SK-N-MC (cell line): Measurements from ENCODE around the gene EIF3CL.
"Not testable (repeated sequence)": the region's sequence is repeated elsewhere in the genome, so short reads cannot be mapped to it uniquely, and the experiment has no call there.

Experiments
- DNase-seq: peaks from one replicate; pipeline ENCODE4 v3.0.0-alpha.2; 2011; ENCODE audit warnings: low read depth, low spot score
- H3K27ac ChIP-seq: fragments of 200-600 bp; sonication (generic); 2 replicates; pipeline ENCODE4 v1.5.1; 2016; ENCODE audit warnings: mixed run types
- H3K36me3 ChIP-seq: fragments of 200-600 bp; sonication (generic); 2 replicates; pipeline ENCODE4 v1.6.1; 2017; ENCODE audit warnings: antibody characterized with exemption, low read length, mixed read lengths; ENCODE audit not compliant: insufficient read depth
- H3K4me3 ChIP-seq: fragments of 200-600 bp; sonication (generic); 2 replicates; pipeline ENCODE4 v1.5.1; 2016
- H3K9ac ChIP-seq: fragments of 200-600 bp; sonication (generic); 2 replicates; pipeline ENCODE4 v1.8.0; 2017; ENCODE audit warnings: mixed run types, mixed read lengths; ENCODE audit not compliant: insufficient read length
- H3K9me3 ChIP-seq: fragments of 200-600 bp; sonication (generic); 2 replicates; pipeline ENCODE4 v1.6.1; 2017; ENCODE audit warnings: low read depth, mild to moderate bottlenecking, antibody characterized with exemption, low read length, moderate library complexity, mixed read lengths

EIF3CL gene

DNA sequence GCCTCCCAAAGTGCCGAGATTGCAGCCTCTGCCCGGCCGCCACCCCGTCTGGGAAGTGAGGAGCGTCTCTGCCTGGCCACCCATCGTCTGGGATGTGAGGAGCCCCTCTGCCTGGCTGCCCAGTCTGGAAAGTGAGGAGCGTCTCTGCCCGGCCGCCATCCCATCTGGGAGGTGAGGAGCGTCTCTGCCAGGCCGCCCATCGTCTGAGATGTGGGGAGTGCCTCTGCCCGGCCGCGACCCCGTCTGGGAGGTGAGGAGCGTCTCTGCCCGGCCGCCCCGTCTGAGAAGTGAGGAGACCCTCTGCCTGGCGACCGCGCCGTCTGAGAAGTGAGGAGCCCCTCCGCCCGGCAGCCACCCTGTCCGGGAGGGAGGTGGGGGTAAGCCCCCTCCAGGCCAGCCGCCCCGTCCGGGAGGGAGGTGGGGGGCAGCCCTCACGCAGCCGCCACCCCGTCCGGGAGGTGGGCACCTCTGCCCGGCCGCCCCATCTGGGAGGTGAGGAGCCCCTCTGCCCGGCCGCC, 26.5 kb downstream of the EIF3CL start:
- not testable (repeated sequence) for H3K4me3 ChIP-seq, H3K36me3 ChIP-seq, H3K9ac ChIP-seq, DNase-seq, H3K27ac ChIP-seq, H3K9me3 ChIP-seq

GRCh38 chr16:28375115-28375514, 28.5 kb downstream of the EIF3CL start:
- not testable (repeated sequence) for H3K9ac ChIP-seq, H3K9me3 ChIP-seq, DNase-seq, H3K27ac ChIP-seq, H3K4me3 ChIP-seq, H3K36me3 ChIP-seq

DNA sequence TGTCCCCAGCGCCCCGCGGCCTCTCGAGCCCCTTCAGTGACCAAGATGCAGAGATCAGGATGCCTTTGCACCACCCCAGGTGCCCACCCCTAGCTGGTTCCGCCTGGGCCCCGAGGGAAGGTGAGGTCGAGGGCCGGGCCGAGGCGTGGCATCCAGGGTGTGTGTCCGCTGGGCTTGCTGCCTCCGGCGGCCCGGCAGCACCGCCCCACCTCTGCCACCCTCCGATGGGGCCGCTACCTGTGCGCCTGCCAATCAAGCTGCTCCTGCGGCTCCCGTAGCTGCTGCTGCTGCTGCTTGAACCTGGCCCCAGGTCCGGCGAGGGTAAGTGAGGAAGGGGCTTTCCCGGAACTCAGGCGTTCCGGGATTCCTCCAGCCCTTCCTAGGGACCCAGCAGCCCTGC, 29.4 kb downstream of the EIF3CL start:
- H3K27ac ChIP-seq, H3K9me3 ChIP-seq, H3K4me3 ChIP-seq, H3K36me3 ChIP-seq, H3K9ac ChIP-seq, DNase-seq: not testable (repeated sequence)

GRCh38 chr16:28367926-28368325, 35.7 kb downstream of the EIF3CL start:
- not testable (repeated sequence) for H3K9ac ChIP-seq, H3K4me3 ChIP-seq, DNase-seq

DNA sequence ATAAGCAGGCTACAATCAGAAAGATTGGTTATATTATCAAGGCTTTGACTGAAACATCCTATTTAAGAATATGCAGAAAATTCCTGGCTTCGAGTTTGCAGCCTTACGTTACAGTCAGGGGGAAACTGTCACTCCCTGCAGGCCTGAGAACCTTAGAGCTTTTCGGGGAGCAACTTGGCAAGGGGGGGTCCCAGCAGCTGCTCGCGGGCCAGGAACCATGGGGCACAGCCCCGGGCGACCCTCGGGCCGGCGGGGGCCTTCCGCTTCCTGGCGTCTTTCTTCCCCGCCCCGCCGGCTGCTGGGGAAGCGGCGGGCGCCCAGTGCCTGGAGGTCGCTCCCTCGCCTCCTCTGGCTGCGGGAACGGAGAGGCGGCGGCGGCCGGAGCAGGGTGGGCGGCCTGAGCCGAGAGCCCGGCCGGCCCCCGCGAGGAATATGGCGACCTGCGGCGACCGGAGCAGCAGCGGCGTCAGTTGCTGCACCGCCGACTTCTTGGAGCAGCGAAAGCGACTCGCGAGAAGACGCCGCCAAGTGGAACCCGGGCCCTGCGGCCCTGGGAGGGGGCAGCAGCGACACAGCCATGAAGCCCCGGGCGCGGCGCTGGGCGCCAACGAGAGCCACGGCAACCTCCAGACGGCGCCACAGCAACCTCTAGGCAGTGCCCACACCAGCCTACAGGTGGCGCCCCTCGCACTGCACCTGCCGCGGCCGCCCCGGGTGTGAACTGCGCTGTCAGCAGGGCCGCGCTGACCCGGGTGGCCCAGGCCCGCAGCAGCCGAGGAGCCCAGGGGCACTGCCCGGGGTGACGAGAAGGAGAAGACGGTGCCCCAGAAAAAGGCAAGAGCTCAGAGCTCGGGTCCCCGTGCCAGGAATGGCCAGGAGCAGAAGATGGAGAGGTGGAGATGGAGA, 39.1 kb downstream of the EIF3CL start:
- not testable (repeated sequence) for H3K9me3 ChIP-seq, H3K36me3 ChIP-seq, H3K27ac ChIP-seq, DNase-seq, H3K4me3 ChIP-seq, H3K9ac ChIP-seq

More at GRCh38 chr16:28367926-28368325, 35.7 kb downstream of the EIF3CL start:
- H3K36me3 ChIP-seq, H3K9me3 ChIP-seq, H3K27ac ChIP-seq: not testable (repeated sequence)

GRCh38 chr16:28363408-28363807, 40.2 kb downstream of the EIF3CL start, which contains the start of gene NPIPB6:
NPIPB6 (minus strand) TSS chr16:28363508; CDS start chr16:28362822, 686 bp downstream.
- H3K9me3 ChIP-seq, H3K4me3 ChIP-seq, H3K9ac ChIP-seq, DNase-seq, H3K36me3 ChIP-seq, H3K27ac ChIP-seq: not testable (repeated sequence)

GRCh38 chr16:28362600-28362999, 41.0 kb downstream of the EIF3CL start:
- DNase-seq, H3K27ac ChIP-seq, H3K4me3 ChIP-seq, H3K9me3 ChIP-seq, H3K36me3 ChIP-seq, H3K9ac ChIP-seq: not testable (repeated sequence)

- H3K36me3 ChIP-seq, H3K9me3 ChIP-seq, H3K27ac ChIP-seq, H3K4me3 ChIP-seq, DNase-seq, H3K9ac ChIP-seq: not testable (repeated sequence)
Observed at GRCh38 chr16:28338230-28338629, 65.4 kb downstream of the EIF3CL start.

- H3K4me3 ChIP-seq, H3K9ac ChIP-seq, H3K9me3 ChIP-seq, DNase-seq, H3K36me3 ChIP-seq, H3K27ac ChIP-seq: not testable (repeated sequence)
Observed at GRCh38 chr16:28336940-28337710, 66.5 kb downstream of the EIF3CL start.

DNA sequence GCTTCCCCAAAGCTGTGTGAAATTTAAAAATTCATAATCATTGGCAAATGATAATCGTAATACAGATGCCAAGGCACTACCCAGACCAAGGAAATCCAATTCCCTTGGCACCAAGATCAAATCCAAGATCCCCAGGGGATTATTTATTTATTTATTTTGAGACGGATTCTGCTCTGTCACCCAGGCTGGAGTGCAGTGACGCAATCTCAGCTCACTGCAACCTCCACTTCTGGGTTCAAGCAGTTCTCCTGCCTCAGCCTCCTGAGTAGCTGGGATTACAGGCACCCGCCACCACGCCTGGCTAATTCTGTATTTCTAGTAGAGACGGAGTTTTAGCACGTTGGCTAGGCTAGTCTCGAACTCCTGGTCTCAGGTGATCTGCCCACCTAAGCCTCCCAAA, 68.0 kb downstream of the EIF3CL start:
- H3K4me3 ChIP-seq, H3K9me3 ChIP-seq, H3K36me3 ChIP-seq, DNase-seq, H3K9ac ChIP-seq, H3K27ac ChIP-seq: not testable (repeated sequence)

DNA sequence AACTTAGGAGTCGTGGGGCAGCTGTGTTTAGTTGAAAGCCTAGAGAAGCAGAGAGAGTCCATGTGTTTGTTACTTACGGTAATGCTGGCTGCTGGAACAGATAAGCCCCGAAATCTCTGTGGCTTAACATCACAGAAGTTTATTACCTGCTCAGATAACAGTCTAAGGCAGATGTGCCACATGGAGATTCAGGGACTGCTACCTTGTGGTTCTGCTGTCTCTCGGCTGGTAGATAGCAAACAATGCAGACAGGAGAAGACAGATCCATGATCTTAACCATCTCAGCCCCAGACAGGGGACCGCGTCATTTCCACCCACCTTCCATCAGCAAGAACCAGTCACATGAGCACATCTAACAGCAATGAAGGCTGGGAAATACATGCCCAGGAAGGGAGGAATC, 71.0 kb downstream of the EIF3CL start:
- not testable (repeated sequence) for H3K27ac ChIP-seq, H3K9ac ChIP-seq, H3K4me3 ChIP-seq, H3K9me3 ChIP-seq, DNase-seq, H3K36me3 ChIP-seq

DNA sequence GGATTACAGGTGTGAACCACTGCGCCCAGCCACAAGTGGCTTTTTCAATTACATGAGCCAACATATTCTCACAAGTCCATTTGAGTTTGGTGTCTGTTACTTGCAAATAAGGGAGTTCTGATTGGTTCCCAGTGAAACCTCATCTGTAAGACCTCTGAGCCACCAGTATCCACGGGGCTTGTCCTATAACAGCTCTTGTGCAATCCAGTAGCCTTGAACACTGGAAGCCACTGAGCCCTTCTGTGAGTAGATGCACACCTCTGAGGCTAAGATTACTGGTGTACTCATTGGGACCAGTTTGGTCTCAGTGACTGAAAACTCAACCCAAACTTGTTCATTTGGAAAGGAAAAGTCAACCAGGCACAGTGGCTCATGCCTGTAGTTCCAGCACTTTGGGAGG, 72.7 kb downstream of the EIF3CL start:
- H3K4me3 ChIP-seq, H3K9me3 ChIP-seq, DNase-seq, H3K27ac ChIP-seq, H3K9ac ChIP-seq, H3K36me3 ChIP-seq: not testable (repeated sequence)

DNA sequence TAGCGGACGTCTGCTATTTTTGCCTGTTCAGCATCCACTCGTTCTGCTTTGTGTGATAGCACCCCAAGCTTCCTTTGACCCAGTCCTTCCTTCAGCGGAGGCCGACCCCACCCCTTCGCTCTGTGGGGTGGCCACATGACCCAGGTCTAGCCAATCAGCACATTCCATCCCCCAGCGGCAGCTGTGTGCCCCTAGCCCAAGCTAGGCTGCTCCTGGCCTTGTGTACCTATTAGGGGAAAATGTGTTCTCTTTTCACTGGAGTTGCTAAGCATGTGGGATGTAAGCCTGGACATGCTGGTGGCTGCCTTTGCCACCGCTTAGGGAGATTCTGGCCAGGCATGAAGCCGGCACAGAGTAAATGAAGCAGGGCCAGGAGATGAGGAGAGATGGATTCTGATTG, 73.4 kb downstream of the EIF3CL start:
- not testable (repeated sequence) for H3K9ac ChIP-seq

More for the DNA sequence above, 73.4 kb downstream of the EIF3CL start:
- not testable (repeated sequence) for DNase-seq, H3K27ac ChIP-seq, H3K4me3 ChIP-seq, H3K9me3 ChIP-seq, H3K36me3 ChIP-seq
